ENCODE measurements around the gene OR52R1.

Gene OR52R1

GRCh38 chr11:4782454-4782853 lies 21.7 kb downstream of the OR52R1 start:
- H3K4me3 Mint-ChIP-seq, result no peak overlapping the region
- no peaks in the 10 kb centered on the region for H3K4me1 Mint-ChIP-seq
- DNase-seq (ENCODE audit: low spot score in 2 of 2) (no peak), ATAC-seq (ENCODE audit: low read depth) (no peak)
- peaks cover 2% of the 10 kb centered on the region for H3K27me3 Mint-ChIP-seq
- H3K9me3 Mint-ChIP-seq, result peaks cover 4% of the 10 kb centered on the region
- no peak overlapping the region for H3K27ac Mint-ChIP-seq
- no peaks in the 10 kb centered on the region for H3K36me3 Mint-ChIP-seq

- Mint-ChIP-seq H3K36me3 (no peaks in the 10 kb centered on the region), H3K27ac (no peak within 1 kb of the TSS), H3K4me1 (no peaks in the 10 kb centered on the region), H3K9me3 (peaks cover 2% of the 10 kb centered on the region), H3K4me3 (no peak within 1 kb of the TSS), H3K27me3 (peaks cover 1% of the 10 kb centered on the region)
- no peak for ATAC-seq (ENCODE audit: low read depth)
- no peak for DNase-seq (ENCODE audit: low spot score in 2 of 2)
Measured at GRCh38 chr11:4769838-4770237, 34.3 kb downstream of the OR52R1 start, which contains the start of gene OR51F1. Gene OR51F1 (minus strand): TSS chr11:4769938. CDS start chr11:4769938, 0 bp downstream.

- DNase-seq (ENCODE audit: low spot score in 2 of 2) (no peak), ATAC-seq (ENCODE audit: low read depth) (no peak)
- no peak overlapping the region for H3K27ac Mint-ChIP-seq
- peaks cover 2% of the 10 kb centered on the region for H3K9me3 Mint-ChIP-seq
- H3K27me3 Mint-ChIP-seq, result peaks cover 1% of the 10 kb centered on the region
- no peaks in the 10 kb centered on the region for H3K4me1 Mint-ChIP-seq
- H3K36me3 Mint-ChIP-seq, result no peaks in the 10 kb centered on the region
- H3K4me3 Mint-ChIP-seq, result no peak overlapping the region
Measured at GRCh38 chr11:4768094-4768493, 36.1 kb downstream of the OR52R1 start.

GRCh38 chr11:4766420-4767043 lies 37.6 kb downstream of the OR52R1 start:
- no peak overlapping the region for H3K27ac Mint-ChIP-seq
- no peak overlapping the region for H3K4me3 Mint-ChIP-seq
- no peaks in the 10 kb centered on the region for H3K4me1 Mint-ChIP-seq
- peaks cover 2% of the 10 kb centered on the region for H3K9me3 Mint-ChIP-seq
- H3K36me3 Mint-ChIP-seq, result no peaks in the 10 kb centered on the region
- DNase-seq (ENCODE audit: low spot score in 2 of 2), result no peak
- ATAC-seq (ENCODE audit: low read depth), result no peak
- no peaks in the 10 kb centered on the region for H3K27me3 Mint-ChIP-seq

GRCh38 chr11:4763096-4763495 lies 41.1 kb downstream of the OR52R1 start:
- H3K9me3 Mint-ChIP-seq, result peaks cover 2% of the 10 kb centered on the region
- H3K4me3 Mint-ChIP-seq, result no peak overlapping the region
- ATAC-seq (ENCODE audit: low read depth), result no peak
- H3K4me1 Mint-ChIP-seq, result no peaks in the 10 kb centered on the region
- H3K27ac Mint-ChIP-seq, result no peak overlapping the region
- DNase-seq (ENCODE audit: low spot score in 2 of 2), result no peak
- no peaks in the 10 kb centered on the region for H3K36me3 Mint-ChIP-seq
- no peaks in the 10 kb centered on the region for H3K27me3 Mint-ChIP-seq
